Glutamatergic neuron (in vitro differentiated cells): ENCODE results near the gene COBL. TPM values are rescaled to one million over a fixed set of nuclear protein-coding genes. Genes with fewer than 3 reads are reported as not detected.

Experiments
- DNase-seq: peaks from one replicate; pipeline ENCODE4 v3.0.0; 2022
- H3K27ac Mint-ChIP-seq: one replicate; pipeline ENCODE4 v1.8.0; 2020; ENCODE audit warnings: mild to moderate bottlenecking, mixed read lengths, inconsistent platforms; ENCODE audit not compliant: unreplicated experiment
- H3K27me3 Mint-ChIP-seq: one replicate; pipeline ENCODE4 v1.8.0; 2020; ENCODE audit warnings: mild to moderate bottlenecking, moderate library complexity, mixed read lengths, inconsistent platforms; ENCODE audit not compliant: unreplicated experiment
- H3K36me3 Mint-ChIP-seq: one replicate; pipeline ENCODE4 v1.8.0; 2020; ENCODE audit warnings: mild to moderate bottlenecking, mixed read lengths, inconsistent platforms; ENCODE audit not compliant: unreplicated experiment
- H3K4me1 Mint-ChIP-seq: one replicate; pipeline ENCODE4 v1.8.0; 2020; ENCODE audit warnings: mild to moderate bottlenecking, low read depth, mixed read lengths, inconsistent platforms; ENCODE audit not compliant: unreplicated experiment
- H3K4me3 Mint-ChIP-seq: one replicate; pipeline ENCODE4 v1.8.0; 2020; ENCODE audit warnings: mild to moderate bottlenecking, mixed read lengths, inconsistent platforms; ENCODE audit not compliant: unreplicated experiment
- H3K9me3 Mint-ChIP-seq: one replicate; pipeline ENCODE4 v1.8.0; 2020; ENCODE audit warnings: mild to moderate bottlenecking, moderate library complexity, mixed read lengths, inconsistent platforms; ENCODE audit not compliant: unreplicated experiment
- total RNA-seq: library from RNA; stranded (reverse); fragmentation: NEBNext Ultra II Directional; extraction: Animal tissue kit (Norgen Biotek cat#: 25700); gene quantifications from one replicate; pipeline ENCODE4 v1.2.1, GENCODE V29; 2021; ENCODE audit not compliant: unreplicated experiment
- TF ChIP-seq, protein P1 (sequence below): fragments of 200-600 bp; sonication (generic); IDR thresholded peaks from one replicate; pipeline ENCODE4 v1.5.0; 2021; ENCODE audit not compliant: partially characterized antibody, unreplicated experiment

COBL gene
- total RNA-seq, 1 donor from 2014 or later, result 3.3 TPM

DNA sequence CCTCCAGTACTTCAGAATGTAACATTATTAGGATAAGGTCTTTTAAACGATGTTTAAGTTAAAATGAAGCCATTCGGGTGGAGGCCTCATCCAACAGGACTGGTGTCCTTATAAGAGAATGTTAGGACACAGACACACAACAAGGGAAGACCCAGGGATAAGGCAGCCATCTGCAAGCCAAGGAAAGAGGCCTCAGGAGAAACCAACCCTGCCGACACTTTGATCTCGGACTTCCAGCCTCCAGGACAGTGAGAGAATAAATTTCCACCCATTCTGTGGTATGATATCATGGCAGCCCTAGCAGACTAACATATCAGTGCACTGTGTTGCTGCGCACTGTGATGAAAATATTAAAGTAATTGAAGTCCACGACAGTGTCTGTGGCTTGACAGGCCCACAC is 250.8 kb downstream of the COBL start:
- no peaks in the 10 kb centered on the region for H3K27me3 Mint-ChIP-seq
- TF ChIP-seq, protein P1, sequence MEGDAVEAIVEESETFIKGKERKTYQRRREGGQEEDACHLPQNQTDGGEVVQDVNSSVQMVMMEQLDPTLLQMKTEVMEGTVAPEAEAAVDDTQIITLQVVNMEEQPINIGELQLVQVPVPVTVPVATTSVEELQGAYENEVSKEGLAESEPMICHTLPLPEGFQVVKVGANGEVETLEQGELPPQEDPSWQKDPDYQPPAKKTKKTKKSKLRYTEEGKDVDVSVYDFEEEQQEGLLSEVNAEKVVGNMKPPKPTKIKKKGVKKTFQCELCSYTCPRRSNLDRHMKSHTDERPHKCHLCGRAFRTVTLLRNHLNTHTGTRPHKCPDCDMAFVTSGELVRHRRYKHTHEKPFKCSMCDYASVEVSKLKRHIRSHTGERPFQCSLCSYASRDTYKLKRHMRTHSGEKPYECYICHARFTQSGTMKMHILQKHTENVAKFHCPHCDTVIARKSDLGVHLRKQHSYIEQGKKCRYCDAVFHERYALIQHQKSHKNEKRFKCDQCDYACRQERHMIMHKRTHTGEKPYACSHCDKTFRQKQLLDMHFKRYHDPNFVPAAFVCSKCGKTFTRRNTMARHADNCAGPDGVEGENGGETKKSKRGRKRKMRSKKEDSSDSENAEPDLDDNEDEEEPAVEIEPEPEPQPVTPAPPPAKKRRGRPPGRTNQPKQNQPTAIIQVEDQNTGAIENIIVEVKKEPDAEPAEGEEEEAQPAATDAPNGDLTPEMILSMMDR, result no peak
- DNase-seq, result no peak

DNA sequence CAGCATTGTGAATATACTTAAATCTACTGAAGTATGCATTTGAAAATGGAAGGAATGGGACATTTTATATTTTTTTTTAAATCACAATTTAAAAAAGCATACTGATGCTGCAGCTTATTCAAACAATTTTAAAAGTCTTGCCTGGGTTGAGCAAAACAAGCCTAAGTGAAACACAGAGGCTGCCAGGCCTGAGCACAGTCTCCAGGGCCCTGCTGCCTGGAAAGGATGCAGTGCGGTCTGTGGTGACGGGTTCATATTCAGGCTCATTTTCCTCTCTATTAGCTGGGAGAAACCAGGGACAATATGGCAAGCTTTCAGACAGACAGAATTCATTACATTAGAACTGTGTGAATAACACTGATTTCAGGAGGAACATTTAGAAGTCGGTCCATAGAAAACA is 251.9 kb downstream of the COBL start:
- H3K4me1 Mint-ChIP-seq, result no peaks in the 10 kb centered on the region
- no peak for DNase-seq
- H3K36me3 Mint-ChIP-seq, result no peaks in the 10 kb centered on the region
- H3K27me3 Mint-ChIP-seq, result no peaks in the 10 kb centered on the region
- peaks cover 2% of the 10 kb centered on the region for H3K9me3 Mint-ChIP-seq
- H3K4me3 Mint-ChIP-seq, result no peak overlapping the region
- no peak overlapping the region for H3K27ac Mint-ChIP-seq
- TF ChIP-seq, protein P1, result no peak

More for the DNA sequence above, 250.8 kb downstream of the COBL start:
- no peaks in the 10 kb centered on the region for H3K36me3 Mint-ChIP-seq
- no peaks in the 10 kb centered on the region for H3K9me3 Mint-ChIP-seq
- no peak overlapping the region for H3K4me3 Mint-ChIP-seq
- H3K27ac Mint-ChIP-seq, result no peak overlapping the region
- H3K4me1 Mint-ChIP-seq, result no peaks in the 10 kb centered on the region

DNA sequence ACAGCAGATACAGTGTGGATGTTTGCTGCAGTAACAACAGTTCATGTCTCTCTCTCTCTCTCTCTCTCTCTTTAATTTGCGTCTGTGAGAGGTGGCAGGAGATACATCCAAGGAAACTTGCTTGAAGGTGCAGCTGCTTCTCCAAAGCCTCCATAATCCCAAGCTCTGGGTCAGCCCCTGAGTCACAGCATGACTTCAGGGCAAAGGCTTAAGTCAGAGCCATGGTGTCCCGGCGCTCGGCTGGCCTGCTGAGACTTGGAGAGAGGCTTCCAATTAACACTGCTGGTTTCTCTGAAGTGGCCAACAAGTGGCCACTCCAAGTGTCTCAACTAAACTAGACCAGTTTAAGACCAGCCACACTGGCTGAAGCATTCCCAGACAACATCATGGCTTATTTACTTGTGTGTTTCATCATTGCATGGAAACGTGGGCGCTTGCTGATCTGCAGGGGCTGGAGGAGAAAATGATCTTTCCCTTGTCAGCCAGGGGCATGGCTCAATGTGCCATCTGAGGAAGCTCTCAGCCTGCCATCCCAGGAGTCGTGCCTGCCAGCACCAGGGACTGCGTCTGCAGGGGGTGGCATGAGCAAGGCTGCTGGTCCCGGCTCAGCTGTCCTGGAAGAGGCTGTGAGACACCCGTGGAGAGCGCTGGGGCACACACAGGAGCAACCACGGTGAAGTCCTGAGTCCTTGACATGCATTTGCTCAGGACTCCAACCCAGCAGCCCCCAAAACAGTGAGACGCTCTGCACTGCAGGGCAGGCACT is 254.2 kb downstream of the COBL start:
- no peaks in the 10 kb centered on the region for H3K36me3 Mint-ChIP-seq
- no peak for DNase-seq
- no peaks in the 10 kb centered on the region for H3K4me1 Mint-ChIP-seq
- TF ChIP-seq, protein P1, result no peak
- no peak overlapping the region for H3K27ac Mint-ChIP-seq
- H3K27me3 Mint-ChIP-seq, result no peaks in the 10 kb centered on the region
- H3K9me3 Mint-ChIP-seq, result peaks cover 2% of the 10 kb centered on the region
- H3K4me3 Mint-ChIP-seq, result no peak overlapping the region

DNA sequence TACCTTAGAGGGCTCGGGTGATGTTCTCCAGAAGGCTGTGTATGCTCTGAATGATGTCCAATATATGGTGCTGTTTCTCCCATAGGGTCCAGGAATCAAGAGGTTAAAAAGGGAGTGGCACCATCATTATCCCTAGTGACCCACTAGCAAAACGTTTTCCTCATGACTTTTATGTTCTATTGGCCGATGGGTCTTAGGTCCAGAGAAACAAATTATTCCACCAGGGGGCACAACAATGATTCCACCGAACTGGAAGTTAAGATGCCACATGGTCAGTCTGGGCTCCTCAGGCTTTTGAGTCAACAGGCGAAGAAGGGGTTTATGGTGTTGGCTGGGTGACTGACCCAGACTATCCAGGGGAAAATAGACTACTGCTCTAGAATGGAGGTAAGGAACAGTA is 256.1 kb downstream of the COBL start:
- Mint-ChIP-seq H3K36me3 (no peaks in the 10 kb centered on the region), H3K9me3 (peaks cover 2% of the 10 kb centered on the region), H3K27ac (no peak overlapping the region), H3K27me3 (no peaks in the 10 kb centered on the region), H3K4me1 (no peaks in the 10 kb centered on the region), H3K4me3 (no peak overlapping the region)
- TF ChIP-seq, protein P1, result no peak
- no peak for DNase-seq

DNA sequence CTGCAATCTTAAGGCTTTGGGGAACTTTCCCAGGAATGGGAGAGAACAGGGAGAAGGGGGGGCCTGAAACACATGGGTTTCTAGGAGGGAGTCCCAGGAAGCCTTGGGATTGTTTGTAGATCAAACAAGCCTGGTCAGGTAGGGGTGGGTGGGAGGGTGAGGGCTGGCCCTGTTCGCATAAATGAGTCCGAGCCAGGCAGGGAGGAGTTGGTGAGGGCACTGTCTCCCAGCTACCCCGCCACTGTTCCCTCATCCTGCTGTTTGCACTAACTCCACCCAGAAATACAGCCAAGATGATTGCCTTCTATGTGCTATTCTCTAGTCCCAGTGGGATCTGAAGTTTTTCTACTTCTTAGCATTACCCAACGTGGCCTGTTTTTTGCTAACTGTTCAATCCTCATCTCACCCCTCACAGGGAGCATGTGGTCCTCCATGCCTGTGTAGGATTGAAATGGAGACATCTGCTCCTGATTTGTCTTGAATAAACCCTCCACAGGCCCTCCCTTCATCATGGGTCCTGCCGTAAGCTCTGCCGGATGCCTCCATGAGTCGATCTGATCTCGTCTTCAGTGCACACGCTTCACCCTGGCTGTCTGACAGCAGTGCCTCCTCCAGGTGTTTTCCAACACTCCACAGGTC is 257.0 kb downstream of the COBL start:
- DNase-seq, result no peak
- no peak overlapping the region for H3K27ac Mint-ChIP-seq
- TF ChIP-seq, protein P1, result no peak
- no peaks in the 10 kb centered on the region for H3K36me3 Mint-ChIP-seq
- no peaks in the 10 kb centered on the region for H3K27me3 Mint-ChIP-seq
- H3K9me3 Mint-ChIP-seq, result peaks cover 3% of the 10 kb centered on the region
- no peak overlapping the region for H3K4me3 Mint-ChIP-seq
- H3K4me1 Mint-ChIP-seq, result no peaks in the 10 kb centered on the region
